Medulla oblongata (tissue), 1 donor: Measurements from ENCODE around the gene ZGLP1.
"Not testable (repeated sequence)": the region's sequence is repeated elsewhere in the genome, so short reads cannot be mapped to it uniquely, and the experiment has no call there.

ENCODE experiments used
- DNase-seq: peaks from one replicate; pipeline ENCODE4 v3.0.0-alpha.2; 2015; ENCODE audit errors: extremely low spot score

ZGLP1 gene

GRCh38 chr19:10293637-10294367, 15.8 kb downstream of the ZGLP1 start:
- no peak for DNase-seq

DNA sequence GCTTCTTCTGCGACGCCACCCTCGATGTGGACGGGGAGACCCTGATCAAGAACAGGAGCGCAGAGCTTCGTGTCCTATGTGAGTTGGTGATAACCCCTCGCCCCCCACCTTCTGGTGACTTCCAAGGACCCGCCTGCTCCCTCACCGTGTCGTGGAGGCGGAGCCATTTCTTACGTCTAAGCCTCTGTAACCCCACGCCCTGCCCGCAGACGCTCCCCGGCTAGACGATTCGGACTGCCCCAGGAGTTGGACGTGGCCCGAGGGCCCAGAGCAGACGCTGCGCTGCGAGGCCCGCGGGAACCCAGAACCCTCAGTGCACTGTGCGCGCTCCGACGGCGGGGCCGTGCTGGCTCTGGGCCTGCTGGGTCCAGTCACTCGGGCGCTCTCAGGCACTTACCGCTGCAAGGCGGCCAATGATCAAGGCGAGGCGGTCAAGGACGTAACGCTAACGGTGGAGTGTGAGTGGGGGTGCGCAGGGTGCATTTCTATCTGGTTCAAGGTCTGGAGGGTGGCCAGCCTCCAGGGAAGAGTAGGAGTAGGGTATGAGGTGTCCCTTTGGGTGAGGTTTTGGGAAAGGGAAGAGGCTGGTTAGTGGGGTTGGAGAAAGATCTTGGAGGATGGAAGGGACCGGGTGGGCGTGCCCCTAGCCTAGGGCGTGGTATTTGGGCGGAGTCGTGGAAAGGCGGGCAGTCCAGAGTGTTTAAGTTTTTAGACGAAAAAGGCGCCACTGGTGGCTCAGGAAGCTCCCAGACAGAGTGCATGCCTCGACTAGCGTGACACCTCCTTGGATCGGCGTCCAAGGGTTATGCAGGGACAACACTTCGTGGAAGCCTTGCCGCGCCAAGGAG, 16.6 kb downstream of the ZGLP1 start:
- no peak for DNase-seq

- no peak for DNase-seq
Observed at GRCh38 chr19:10292206-10292788, 17.3 kb downstream of the ZGLP1 start.

DNA sequence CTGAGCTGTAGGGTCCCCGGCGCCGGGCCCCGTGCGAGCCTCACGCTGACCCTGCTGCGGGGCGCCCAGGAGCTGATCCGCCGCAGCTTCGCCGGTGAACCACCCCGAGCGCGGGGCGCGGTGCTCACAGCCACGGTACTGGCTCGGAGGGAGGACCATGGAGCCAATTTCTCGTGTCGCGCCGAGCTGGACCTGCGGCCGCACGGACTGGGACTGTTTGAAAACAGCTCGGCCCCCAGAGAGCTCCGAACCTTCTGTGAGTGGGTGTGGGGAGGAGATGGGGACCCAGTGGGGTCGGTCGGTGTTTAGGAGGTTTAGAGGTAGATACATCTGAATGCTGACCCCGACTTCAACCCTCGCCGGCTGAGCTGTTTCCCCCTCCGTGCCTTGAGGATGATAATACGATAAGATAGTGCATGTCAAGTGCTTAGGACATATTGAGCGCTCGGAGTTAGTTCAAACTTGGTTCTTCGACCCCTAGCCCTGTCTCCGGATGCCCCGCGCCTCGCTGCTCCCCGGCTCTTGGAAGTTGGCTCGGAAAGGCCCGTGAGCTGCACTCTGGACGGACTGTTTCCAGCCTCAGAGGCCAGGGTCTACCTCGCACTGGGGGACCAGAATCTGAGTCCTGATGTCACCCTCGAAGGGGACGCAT, 17.9 kb downstream of the ZGLP1 start:
- no peak for DNase-seq

- peak; percentile 34 for DNase-seq
Observed at GRCh38 chr19:10290876-10291553, 18.6 kb downstream of the ZGLP1 start.

GRCh38 chr19:10290357-10290875, 19.2 kb downstream of the ZGLP1 start:
- DNase-seq, result no peak

- DNase-seq, result no peak
Observed at GRCh38 chr19:10289836-10290356, 19.7 kb downstream of the ZGLP1 start, which contains the start of gene ICAM5. Gene ICAM5 (plus strand): TSS chr19:10289952. CDS start chr19:10290044, 92 bp downstream.

- DNase-seq, result no peak
Observed at GRCh38 chr19:10289167-10289835, 20.3 kb downstream of the ZGLP1 start.

- no peak for DNase-seq
Observed at GRCh38 chr19:10288662-10289166, 20.9 kb downstream of the ZGLP1 start.

DNA sequence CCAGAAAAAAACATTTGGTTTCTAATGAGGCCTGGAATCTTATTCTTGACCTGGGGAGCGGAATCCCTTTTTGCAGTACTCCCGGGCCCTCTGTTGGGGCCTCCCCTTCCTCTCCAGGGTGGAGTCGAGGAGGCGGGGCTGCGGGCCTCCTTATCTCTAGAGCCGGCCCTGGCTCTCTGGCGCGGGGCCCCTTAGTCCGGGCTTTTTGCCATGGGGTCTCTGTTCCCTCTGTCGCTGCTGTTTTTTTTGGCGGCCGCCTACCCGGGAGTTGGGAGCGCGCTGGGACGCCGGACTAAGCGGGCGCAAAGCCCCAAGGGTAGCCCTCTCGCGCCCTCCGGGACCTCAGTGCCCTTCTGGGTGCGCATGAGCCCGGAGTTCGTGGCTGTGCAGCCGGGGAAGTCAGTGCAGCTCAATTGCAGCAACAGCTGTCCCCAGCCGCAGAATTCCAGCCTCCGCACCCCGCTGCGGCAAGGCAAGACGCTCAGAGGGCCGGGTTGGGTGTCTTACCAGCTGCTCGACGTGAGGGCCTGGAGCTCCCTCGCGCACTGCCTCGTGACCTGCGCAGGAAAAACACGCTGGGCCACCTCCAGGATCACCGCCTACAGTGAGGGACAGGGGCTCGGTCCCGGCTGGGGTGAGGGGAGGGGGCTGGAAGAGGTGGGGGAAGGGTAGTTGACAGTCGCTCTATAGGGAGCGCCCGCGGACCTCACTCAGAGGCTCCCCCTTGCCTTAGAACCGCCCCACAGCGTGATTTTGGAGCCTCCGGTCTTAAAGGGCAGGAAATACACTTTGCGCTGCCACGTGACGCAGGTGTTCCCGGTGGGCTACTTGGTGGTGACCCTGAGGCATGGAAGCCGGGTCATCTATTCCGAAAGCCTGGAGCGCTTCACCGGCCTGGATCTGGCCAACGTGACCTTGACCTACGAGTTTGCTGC, 22.5 kb downstream of the ZGLP1 start, which contains the start of gene ICAM4:
Gene ICAM4, plus strand, starts transcription at position 153 of the 935 bp plus-strand sequence. Its CDS starts 58 bp downstream, at position 211.
- DNase-seq, result no peak

DNA sequence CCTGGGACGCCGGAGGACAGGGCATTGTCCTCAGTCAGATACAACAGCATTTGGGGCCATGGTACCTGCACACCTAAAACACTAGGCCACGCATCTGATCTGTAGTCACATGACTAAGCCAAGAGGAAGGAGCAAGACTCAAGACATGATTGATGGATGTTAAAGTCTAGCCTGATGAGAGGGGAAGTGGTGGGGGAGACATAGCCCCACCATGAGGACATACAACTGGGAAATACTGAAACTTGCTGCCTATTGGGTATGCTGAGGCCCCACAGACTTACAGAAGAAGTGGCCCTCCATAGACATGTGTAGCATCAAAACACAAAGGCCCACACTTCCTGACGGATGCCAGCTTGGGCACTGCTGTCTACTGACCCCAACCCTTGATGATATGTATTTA, 24.2 kb downstream of the ZGLP1 start:
- no peak for DNase-seq

DNA sequence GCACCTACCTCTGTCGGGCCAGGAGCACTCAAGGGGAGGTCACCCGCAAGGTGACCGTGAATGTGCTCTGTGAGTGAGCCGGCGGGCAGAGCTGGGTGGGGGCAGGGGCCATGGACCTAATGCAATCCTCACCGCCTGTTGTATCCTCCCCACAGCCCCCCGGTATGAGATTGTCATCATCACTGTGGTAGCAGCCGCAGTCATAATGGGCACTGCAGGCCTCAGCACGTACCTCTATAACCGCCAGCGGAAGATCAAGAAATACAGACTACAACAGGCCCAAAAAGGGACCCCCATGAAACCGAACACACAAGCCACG, 24.7 kb downstream of the ZGLP1 start:
- DNase-seq, result no peak

- DNase-seq, result no peak
Observed at GRCh38 chr19:10284065-10284959, 25.3 kb downstream of the ZGLP1 start.

DNA sequence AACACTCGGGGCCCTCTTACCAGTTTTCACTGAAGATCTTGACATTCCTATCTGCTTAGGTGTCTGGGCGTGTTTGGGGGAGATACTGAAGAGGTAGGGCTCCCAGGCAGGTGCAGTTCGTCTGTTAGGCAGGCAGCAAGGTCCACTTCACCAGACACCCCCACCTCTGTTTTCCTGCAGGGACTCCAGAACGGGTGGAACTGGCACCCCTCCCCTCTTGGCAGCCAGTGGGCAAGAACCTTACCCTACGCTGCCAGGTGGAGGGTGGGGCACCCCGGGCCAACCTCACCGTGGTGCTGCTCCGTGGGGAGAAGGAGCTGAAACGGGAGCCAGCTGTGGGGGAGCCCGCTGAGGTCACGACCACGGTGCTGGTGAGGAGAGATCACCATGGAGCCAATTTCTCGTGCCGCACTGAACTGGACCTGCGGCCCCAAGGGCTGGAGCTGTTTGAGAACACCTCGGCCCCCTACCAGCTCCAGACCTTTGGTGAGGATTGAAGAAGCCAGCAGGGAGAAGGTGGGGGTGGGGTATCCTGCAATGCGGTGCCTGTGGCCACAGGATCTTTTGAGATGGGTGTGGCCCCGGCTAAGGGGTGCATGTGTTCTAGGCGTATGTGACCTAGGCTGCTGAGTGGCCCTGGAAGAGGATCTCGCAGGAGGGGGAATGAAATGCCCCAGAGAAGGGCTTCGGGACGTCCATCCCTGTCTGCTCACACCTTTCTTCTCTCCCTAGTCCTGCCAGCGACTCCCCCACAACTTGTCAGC, 26.1 kb downstream of the ZGLP1 start:
- no peak for DNase-seq

GRCh38 chr19:10282043-10282442, 27.6 kb downstream of the ZGLP1 start:
- not testable (repeated sequence) for DNase-seq

DNA sequence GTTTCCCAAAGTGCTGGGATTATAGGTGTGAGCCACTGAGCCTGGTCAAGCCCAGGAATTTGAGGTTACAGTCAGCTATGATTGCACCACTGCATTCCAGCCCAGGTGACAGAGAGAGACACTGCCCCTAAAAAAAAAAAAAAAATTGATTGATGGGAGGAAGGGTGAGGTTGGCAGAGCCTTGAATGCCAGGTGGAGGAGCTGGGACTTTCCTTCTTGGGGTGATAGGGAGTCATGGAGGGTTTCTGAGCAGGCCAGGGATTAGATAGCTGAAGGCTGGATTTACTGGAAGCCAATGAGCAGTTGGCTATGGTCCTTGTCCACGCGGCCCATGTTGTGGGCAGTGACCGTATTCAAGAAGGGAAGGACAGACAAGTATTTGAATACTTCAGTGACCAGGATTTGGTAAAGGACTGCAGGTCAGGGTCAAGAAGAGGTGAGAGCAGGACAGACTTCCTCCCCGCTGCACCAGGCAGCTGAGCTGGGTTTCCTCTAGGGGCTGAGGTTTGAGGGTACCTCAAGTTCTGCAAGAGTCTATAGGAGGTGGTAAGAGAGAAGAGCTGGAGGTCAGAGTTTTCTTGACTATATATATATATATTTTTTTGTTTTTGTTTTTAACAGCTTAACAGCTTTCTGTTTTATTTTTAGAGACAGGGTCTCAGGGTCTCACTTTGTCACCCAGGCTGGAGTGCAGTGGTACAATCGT, 29.7 kb downstream of the ZGLP1 start:
- no peak for DNase-seq

- DNase-seq, result no peak
Observed at GRCh38 chr19:10278935-10279334, 30.7 kb downstream of the ZGLP1 start.
